ENCODE data around the gene MYBPC1. TPM values are rescaled to one million over a fixed set of nuclear protein-coding genes. Genes with fewer than 3 reads are reported as not detected.

The MYBPC1 gene
- total RNA-seq, 6 donors from 2014 or later: 6.3 TPM; not detected in 5

DNA sequence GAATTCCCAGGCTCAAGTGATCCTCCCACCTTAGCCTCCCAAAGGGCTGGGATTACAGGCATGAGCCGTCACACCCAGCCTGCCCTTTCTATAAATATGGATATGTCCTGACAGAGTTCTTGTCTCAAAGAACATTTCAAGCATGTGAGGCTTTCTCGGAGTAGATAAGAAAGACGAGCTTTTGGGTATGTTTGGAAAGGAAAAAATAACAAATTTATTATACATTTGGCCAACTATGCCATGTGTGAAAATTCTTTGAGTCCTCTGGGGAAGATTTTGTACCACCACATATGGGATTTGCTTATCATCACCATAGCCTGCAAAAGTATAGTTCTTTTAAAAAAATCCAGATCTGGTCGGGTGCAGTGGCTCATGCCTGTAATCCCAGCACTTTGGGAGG is 23.7 kb upstream of the MYBPC1 start:
- 46 to 72% methylated on average over 4 of the region's 4 CpGs for WGBS, 2 donors
- Histone ChIP-seq H3K36me3 (no peaks in the 10 kb centered on the region), H3K9me3 (no peaks in the 10 kb centered on the region), H3K27ac (no peak overlapping the region), H3K4me3 (no peak overlapping the region), H3K27me3 (no peaks in the 10 kb centered on the region), H3K4me1 (peaks cover 0 to 6% (median 3%) of the 10 kb centered on the region in 4 donors)
- no peak for DNase-seq
- ATAC-seq (ENCODE audit: low FRiP score in 2 of 2): no peak
- TF ChIP-seq, protein P1, sequence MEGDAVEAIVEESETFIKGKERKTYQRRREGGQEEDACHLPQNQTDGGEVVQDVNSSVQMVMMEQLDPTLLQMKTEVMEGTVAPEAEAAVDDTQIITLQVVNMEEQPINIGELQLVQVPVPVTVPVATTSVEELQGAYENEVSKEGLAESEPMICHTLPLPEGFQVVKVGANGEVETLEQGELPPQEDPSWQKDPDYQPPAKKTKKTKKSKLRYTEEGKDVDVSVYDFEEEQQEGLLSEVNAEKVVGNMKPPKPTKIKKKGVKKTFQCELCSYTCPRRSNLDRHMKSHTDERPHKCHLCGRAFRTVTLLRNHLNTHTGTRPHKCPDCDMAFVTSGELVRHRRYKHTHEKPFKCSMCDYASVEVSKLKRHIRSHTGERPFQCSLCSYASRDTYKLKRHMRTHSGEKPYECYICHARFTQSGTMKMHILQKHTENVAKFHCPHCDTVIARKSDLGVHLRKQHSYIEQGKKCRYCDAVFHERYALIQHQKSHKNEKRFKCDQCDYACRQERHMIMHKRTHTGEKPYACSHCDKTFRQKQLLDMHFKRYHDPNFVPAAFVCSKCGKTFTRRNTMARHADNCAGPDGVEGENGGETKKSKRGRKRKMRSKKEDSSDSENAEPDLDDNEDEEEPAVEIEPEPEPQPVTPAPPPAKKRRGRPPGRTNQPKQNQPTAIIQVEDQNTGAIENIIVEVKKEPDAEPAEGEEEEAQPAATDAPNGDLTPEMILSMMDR (IDR thresholded peaks at IDR 0.05): no peak
- no peak for TF ChIP-seq POLR2A (IDR thresholded peaks at IDR 0.05)
- TF ChIP-seq EP300 (IDR thresholded peaks at IDR 0.05): no peak
- no peak for TF ChIP-seq POLR2AphosphoS5 (IDR thresholded peaks at IDR 0.05)

DNA sequence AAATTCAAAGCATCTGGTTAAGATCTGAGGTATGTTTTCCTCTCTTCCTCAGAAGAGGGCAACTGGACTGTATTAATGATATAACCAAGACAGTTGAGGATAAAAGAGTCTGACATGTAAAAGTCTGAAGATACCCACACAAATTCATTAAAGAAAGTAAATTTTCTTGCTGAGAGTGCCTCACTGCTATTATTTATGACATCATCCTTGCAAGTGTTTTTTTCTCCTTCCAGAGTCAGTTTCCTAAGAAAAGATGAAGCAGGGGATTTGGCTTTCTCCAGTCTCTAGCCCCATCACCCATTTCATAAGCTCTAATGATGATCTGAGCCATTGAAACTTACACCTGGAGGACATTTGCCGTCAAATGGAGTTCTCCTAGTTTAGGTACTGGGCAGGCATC is 21.0 kb upstream of the MYBPC1 start:
- Histone ChIP-seq H3K9me3 (no peaks in the 10 kb centered on the region), H3K27me3 (no peaks in the 10 kb centered on the region), H3K4me3 (no peak overlapping the region), H3K36me3 (no peaks in the 10 kb centered on the region), H3K4me1 (peaks cover 0 to 6% (median 3%) of the 10 kb centered on the region in 4 donors), H3K27ac (no peak overlapping the region)
- 93 to 100% methylated on average over 1 of the region's 1 CpG for WGBS, 2 donors
- no peak for DNase-seq
- TF ChIP-seq POLR2A (IDR thresholded peaks at IDR 0.05): no peak
- no peak for TF ChIP-seq EP300 (IDR thresholded peaks at IDR 0.05)
- TF ChIP-seq, protein P1 (IDR thresholded peaks at IDR 0.05): no peak
- TF ChIP-seq POLR2AphosphoS5 (IDR thresholded peaks at IDR 0.05): no peak
- ATAC-seq (ENCODE audit: low FRiP score in 2 of 2): no peak

DNA sequence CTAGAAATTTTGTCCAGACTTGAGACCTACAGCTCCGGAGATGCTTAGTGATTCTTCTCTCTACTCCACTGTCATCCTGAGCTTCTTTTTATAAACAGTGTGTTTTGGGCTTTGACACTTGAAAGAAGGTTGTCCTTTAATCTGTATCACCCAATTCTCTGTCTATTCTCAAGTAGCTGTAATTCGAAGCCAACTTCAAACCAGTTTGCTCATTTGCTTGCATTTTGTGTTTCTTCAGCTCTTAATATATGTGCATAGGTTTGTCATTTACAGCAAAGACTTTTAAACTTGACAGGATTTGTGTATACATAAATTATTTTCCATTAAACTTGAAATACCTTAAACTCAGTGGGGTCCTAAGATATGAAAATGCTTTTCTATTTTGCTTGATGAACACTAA is 16.4 kb upstream of the MYBPC1 start:
- Histone ChIP-seq H3K27ac (no peak overlapping the region), H3K9me3 (no peaks in the 10 kb centered on the region), H3K4me1 (no peaks in the 10 kb centered on the region), H3K27me3 (no peaks in the 10 kb centered on the region), H3K36me3 (no peaks in the 10 kb centered on the region), H3K4me3 (no peak overlapping the region)
- DNase-seq (no peak), ATAC-seq (ENCODE audit: low FRiP score in 2 of 2) (no peak)
- 58 to 81% methylated on average over 2 of the region's 2 CpGs for WGBS, 2 donors
- TF ChIP-seq POLR2AphosphoS5 (IDR thresholded peaks at IDR 0.05) (no peak), EP300 (IDR thresholded peaks at IDR 0.05) (no peak), POLR2A (IDR thresholded peaks at IDR 0.05) (no peak)
- TF ChIP-seq, protein P1 (IDR thresholded peaks at IDR 0.05): no peak

DNA sequence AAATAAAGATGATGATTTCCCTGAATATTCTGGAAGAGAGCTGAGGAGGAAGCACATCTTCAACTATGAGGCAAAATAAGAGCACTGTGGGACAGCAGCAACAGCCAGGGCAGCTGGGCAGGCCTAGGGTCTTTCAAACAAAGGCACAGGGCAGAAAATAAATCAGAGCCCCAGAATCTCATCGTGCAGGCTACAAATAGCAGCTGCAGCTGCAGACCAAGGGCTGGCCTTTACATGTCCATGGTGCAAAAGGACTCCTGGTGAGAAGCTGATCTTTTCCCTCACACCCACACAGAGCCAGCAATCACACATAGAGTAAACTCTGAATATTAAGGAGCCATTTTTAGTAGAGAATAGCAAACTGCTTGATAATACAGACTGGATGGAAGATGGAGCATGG is 13.6 kb upstream of the MYBPC1 start:
- 19 to 22% methylated on average over 1 of the region's 1 CpG for WGBS, 2 donors
- DNase-seq (no peak), ATAC-seq (ENCODE audit: low FRiP score in 2 of 2) (no peak)
- Histone ChIP-seq H3K27ac (no peak overlapping the region), H3K4me3 (no peak overlapping the region), H3K36me3 (no peaks in the 10 kb centered on the region), H3K27me3 (no peaks in the 10 kb centered on the region), H3K4me1 (no peaks in the 10 kb centered on the region), H3K9me3 (no peaks in the 10 kb centered on the region)
- TF ChIP-seq, protein P1 (IDR thresholded peaks at IDR 0.05): no peak
- no peak for TF ChIP-seq EP300 (IDR thresholded peaks at IDR 0.05)
- no peak for TF ChIP-seq POLR2A (IDR thresholded peaks at IDR 0.05)
- TF ChIP-seq POLR2AphosphoS5 (IDR thresholded peaks at IDR 0.05): no peak

DNA sequence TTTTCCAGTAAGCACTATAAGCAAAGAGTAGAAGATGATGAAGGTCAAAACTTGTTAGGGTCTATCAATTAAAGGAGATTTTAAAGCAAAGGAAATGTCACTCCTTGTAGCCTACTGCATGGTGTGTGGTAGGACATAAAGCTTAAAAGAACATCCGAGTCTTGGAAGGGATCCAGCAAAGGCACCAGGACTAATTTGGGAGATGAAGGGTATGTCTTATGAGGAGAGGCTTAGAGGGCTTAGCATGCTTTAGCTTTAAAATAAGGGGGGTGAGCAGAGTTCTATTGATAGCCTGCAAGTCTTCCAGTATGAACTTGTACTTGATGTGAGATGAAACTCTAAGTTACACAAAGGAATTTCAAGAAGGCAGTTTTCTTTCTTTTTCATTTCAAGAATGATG is 11.8 kb upstream of the MYBPC1 start:
- Histone ChIP-seq H3K36me3 (no peaks in the 10 kb centered on the region), H3K4me1 (no peaks in the 10 kb centered on the region), H3K9me3 (no peaks in the 10 kb centered on the region), H3K4me3 (no peak overlapping the region), H3K27ac (no peak overlapping the region), H3K27me3 (no peaks in the 10 kb centered on the region)
- ATAC-seq (ENCODE audit: low FRiP score in 2 of 2): no peak
- WGBS, 2 donors: 66 to 77% methylated on average over 1 of the region's 1 CpG
- DNase-seq: no peak
- TF ChIP-seq POLR2AphosphoS5 (IDR thresholded peaks at IDR 0.05): no peak
- TF ChIP-seq POLR2A (IDR thresholded peaks at IDR 0.05): no peak
- TF ChIP-seq, protein P1 (IDR thresholded peaks at IDR 0.05): no peak
- no peak for TF ChIP-seq EP300 (IDR thresholded peaks at IDR 0.05)

Data from upper lobe of left lung (tissue), 6 donors.